ENCODE data around the gene CABP7. TPM values are rescaled to one million over a fixed set of nuclear protein-coding genes. Genes with fewer than 3 reads are reported as not detected.

CABP7 gene
- total and polyA plus RNA-seq, 2 of the 13 experiments (the other 11 are each of a cell fraction or from before 2014, with no cell fraction given), result 0.08 TPM; not detected in 1

GRCh38 chr22:29704528-29705285 lies 15.1 kb upstream of the CABP7 start (continued):
- TF ChIP-seq ZNF687 (CRISPR knock-in tag; IDR thresholded peaks at IDR 0.05) (peak; percentile 19; the same call in 1 of the 2 replicates), ZNF280B (CRISPR knock-in tag; IDR thresholded peaks at IDR 0.05; ENCODE audit: borderline replicate concordance) (no peak), EP300 (IDR thresholded peaks at IDR 0.05; ENCODE audit: low read depth in 2 of 2, low read length in 2 of 2) (no peak; a peak in 1 of 4 replicates), EP300 (CRISPR knock-in tag; IDR thresholded peaks at IDR 0.05; ENCODE audit: borderline replicate concordance) (peak; percentile 32; the same call in 1 of the 2 replicates), THRA (CRISPR knock-in tag; IDR thresholded peaks at IDR 0.05; ENCODE audit: borderline replicate concordance) (peak; percentile 12; the same call in 1 of the 2 replicates), DNMT1 (CRISPR knock-in tag; IDR thresholded peaks at IDR 0.05) (no peak), ZNF383 (CRISPR knock-in tag; IDR thresholded peaks at IDR 0.05; ENCODE audit: borderline replicate concordance) (no peak), U2AF1 (optimal IDR thresholded peaks at IDR 0.05; ENCODE audit: low read depth, low read length) (peak; percentile 45), ZNF138 (CRISPR knock-in tag; IDR thresholded peaks at IDR 0.05; ENCODE audit: low read depth) (no peak), NFYB (CRISPR knock-in tag; IDR thresholded peaks at IDR 0.05) (no peak), ZNF501 (CRISPR knock-in tag; IDR thresholded peaks at IDR 0.05) (no peak), ZFP90 (CRISPR knock-in tag; IDR thresholded peaks at IDR 0.05; ENCODE audit: borderline replicate concordance) (no peak), TCF12 (IDR thresholded peaks at IDR 0.05) (no peak), TCF12 (CRISPR knock-in tag; IDR thresholded peaks at IDR 0.05) (no peak), NFYC (CRISPR knock-in tag; IDR thresholded peaks at IDR 0.05) (no peak), NFKBIZ (CRISPR knock-in tag; IDR thresholded peaks at IDR 0.05) (no peak), HNRNPL (IDR thresholded peaks at IDR 0.05; ENCODE audit: low read depth, low read length) (0 out of 2 replicates have a peak, but pooled peaks have one; percentile 42), PHB2 (IDR thresholded peaks at IDR 0.05; ENCODE audit: partially characterized antibody) (no peak), PATZ1 (CRISPR knock-in tag; IDR thresholded peaks at IDR 0.05) (peak; percentile 95), U2AF2 (IDR thresholded peaks at IDR 0.05; ENCODE audit: low read depth, low read length) (no peak), NFKB2 (CRISPR knock-in tag; IDR thresholded peaks at IDR 0.05; ENCODE audit: borderline replicate concordance) (0 out of 2 replicates have a peak, but pooled peaks have one; percentile 5)
